GM19397 (cell line): ENCODE results near the gene TMEM72.

Experiments used
- ATAC-seq: cut with Tn5 transposase; IDR thresholded peaks from one replicate; pipeline ENCODE4 v1.9.1; 2021; ENCODE audit warnings: mild to moderate bottlenecking, moderate library complexity; ENCODE audit not compliant: unreplicated experiment

Gene TMEM72

GRCh38 chr10:44965651-44966097, 54.5 kb downstream of the TMEM72 start:
- peak; percentile 43 for ATAC-seq

GRCh38 chr10:44966129-44966815, 55.1 kb downstream of the TMEM72 start:
- peak; percentile 25 for ATAC-seq

- no peak for ATAC-seq
These were observed 55.8 kb downstream of the TMEM72 start for GRCh38 chr10:44966816-44967509.

GRCh38 chr10:44967616-44968015, 56.5 kb downstream of the TMEM72 start:
- no peak for ATAC-seq

GRCh38 chr10:44968091-44968490, 57.0 kb downstream of the TMEM72 start:
- ATAC-seq = no peak

- ATAC-seq = no peak
These were observed 57.6 kb downstream of the TMEM72 start for GRCh38 chr10:44968500-44969400.

GRCh38 chr10:44969854-44970253, 58.7 kb downstream of the TMEM72 start:
- no peak for ATAC-seq

GRCh38 chr10:44970812-44971395, 59.8 kb downstream of the TMEM72 start:
- no peak for ATAC-seq

GRCh38 chr10:44971434-44971833, 60.3 kb downstream of the TMEM72 start:
- no peak for ATAC-seq

- ATAC-seq = no peak
These were observed 61.0 kb downstream of the TMEM72 start for GRCh38 chr10:44971935-44972757.

- ATAC-seq = no peak
These were observed 61.8 kb downstream of the TMEM72 start for GRCh38 chr10:44972874-44973306.

GRCh38 chr10:44973323-44974081, 62.4 kb downstream of the TMEM72 start:
- ATAC-seq = no peak

- no peak for ATAC-seq
These were observed 63.0 kb downstream of the TMEM72 start for GRCh38 chr10:44974082-44974627.

- ATAC-seq = peak; percentile 62
These were observed 63.7 kb downstream of the TMEM72 start for GRCh38 chr10:44974628-44975430.

GRCh38 chr10:44975431-44976331, 64.5 kb downstream of the TMEM72 start:
- ATAC-seq = no peak

GRCh38 chr10:44976352-44977198, 65.4 kb downstream of the TMEM72 start:
- ATAC-seq = no peak
